ENCODE measurements around the gene CNGA2.

Gene CNGA2

DNA sequence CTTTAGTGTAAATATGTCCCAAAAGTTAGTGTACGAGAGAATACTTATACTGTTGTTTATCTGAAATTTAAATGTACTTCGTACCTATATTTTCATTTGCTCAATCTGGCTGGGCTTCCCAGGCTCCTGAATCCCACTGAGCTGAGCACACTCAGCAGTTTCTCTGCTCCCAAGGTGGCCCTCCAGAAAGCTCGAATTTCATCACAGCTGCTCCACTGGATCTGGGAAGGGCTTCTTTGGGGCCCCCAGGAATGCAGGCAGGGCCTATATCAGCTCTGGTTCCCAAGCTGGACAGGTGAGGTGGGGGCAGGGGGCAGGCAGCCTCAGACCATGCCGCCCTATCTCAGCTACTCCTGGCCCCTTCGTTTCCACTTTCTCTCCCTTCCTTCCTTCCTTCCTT, 20.2 kb upstream of the CNGA2 start:
- H2BK15ac ChIP-seq (ENCODE audit: low read length): no peak overlapping the region
- no peak overlapping the region for H4K91ac ChIP-seq (ENCODE audit: low read depth, low read length, poor library complexity)
- no peak overlapping the region for H3K4me2 ChIP-seq (ENCODE audit: insufficient read depth, low read length, poor library complexity, severe bottlenecking)
- H3K4me3 ChIP-seq (ENCODE audit: low read length in 2 of 2): no peak overlapping the region
- no CpG with 5 or more reads among the region's 5 CpGs for WGBS, 2 donors (ENCODE audit: extremely low coverage in 2 of 2, insufficient read length in 2 of 2, insufficient replicate concordance in 1 of 2)
- no peak overlapping the region for H3K27ac ChIP-seq (replicated peaks; ENCODE audit: low read length)
- H2BK5ac ChIP-seq (ENCODE audit: low read length): no peak overlapping the region
- H4K8ac ChIP-seq (ENCODE audit: low read depth, low read length): no peak overlapping the region
- DNase-seq (ENCODE audit: low spot score): no peak
- H2AK5ac ChIP-seq (ENCODE audit: low read depth, low read length): no peak overlapping the region
- no peaks in the 10 kb centered on the region for H3K9me3 ChIP-seq (replicated peaks in 1 of 2; ENCODE audit: control insufficient read depth in 2 of 2, insufficient read depth in 1 of 2, low read depth in 1 of 2, low read length in 2 of 2)
- no peaks in the 10 kb centered on the region for H3K4me1 ChIP-seq (ENCODE audit: control insufficient read depth in 2 of 2, insufficient read depth in 1 of 2, low read depth in 1 of 2, low read length in 2 of 2)
- H3K27me3 ChIP-seq (ENCODE audit: control insufficient read depth in 3 of 3, insufficient read depth in 3 of 3, low read depth in 1 of 3, low read length in 3 of 3): peaks cover 0 to 14% (median 0%) of the 10 kb centered on the region in 3 experiments
- H3K4ac ChIP-seq (ENCODE audit: low read length): no peak overlapping the region
- no peaks in the 10 kb centered on the region for H3K79me1 ChIP-seq (ENCODE audit: low read depth, low read length)
- H3K23ac ChIP-seq (ENCODE audit: low read depth, low read length, poor library complexity): no peak overlapping the region
- H2AFZ ChIP-seq (ENCODE audit: low read length): no peak overlapping the region
- no peak overlapping the region for H2BK120ac ChIP-seq (ENCODE audit: low read depth, low read length)
- H3K9ac ChIP-seq (ENCODE audit: low read depth, low read length, poor library complexity): no peak overlapping the region
- no peak overlapping the region for H3K14ac ChIP-seq (ENCODE audit: low read length)
- H3K18ac ChIP-seq (ENCODE audit: low read length): no peak overlapping the region
- H2BK12ac ChIP-seq (ENCODE audit: low read length): no peak overlapping the region
- no peaks in the 10 kb centered on the region for H3K36me3 ChIP-seq (replicated peaks in 1 of 2; ENCODE audit: control insufficient read depth in 2 of 2, insufficient read depth in 2 of 2, low read length in 2 of 2)

- H3K79me1 ChIP-seq (ENCODE audit: low read depth, low read length): no peaks in the 10 kb centered on the region
- H3K14ac ChIP-seq (ENCODE audit: low read length): no peak within 1 kb of the TSS
- no peak within 1 kb of the TSS for H2BK15ac ChIP-seq (ENCODE audit: low read length)
- H2BK120ac ChIP-seq (ENCODE audit: low read depth, low read length): no peak within 1 kb of the TSS
- H3K23ac ChIP-seq (ENCODE audit: low read depth, low read length, poor library complexity): no peak within 1 kb of the TSS
- no peak within 1 kb of the TSS for H2BK12ac ChIP-seq (ENCODE audit: low read length)
- H4K8ac ChIP-seq (ENCODE audit: low read depth, low read length): no peak within 1 kb of the TSS
- no peak within 1 kb of the TSS for H2AK5ac ChIP-seq (ENCODE audit: low read depth, low read length)
- H3K4me3 ChIP-seq (ENCODE audit: low read length in 2 of 2): no peak within 1 kb of the TSS
- no peak for DNase-seq (ENCODE audit: low spot score)
- no peak within 1 kb of the TSS for H4K91ac ChIP-seq (ENCODE audit: low read depth, low read length, poor library complexity)
- H3K4me1 ChIP-seq (ENCODE audit: control insufficient read depth in 2 of 2, insufficient read depth in 1 of 2, low read depth in 1 of 2, low read length in 2 of 2): no peaks in the 10 kb centered on the region
- H3K18ac ChIP-seq (ENCODE audit: low read length): no peak within 1 kb of the TSS
- no peaks in the 10 kb centered on the region for H3K36me3 ChIP-seq (replicated peaks in 1 of 2; ENCODE audit: control insufficient read depth in 2 of 2, insufficient read depth in 2 of 2, low read length in 2 of 2)
- no CpG with 5 or more reads among the region's 3 CpGs for WGBS, 2 donors (ENCODE audit: extremely low coverage in 2 of 2, insufficient read length in 2 of 2, insufficient replicate concordance in 1 of 2)
- no peak within 1 kb of the TSS for H3K27ac ChIP-seq (replicated peaks; ENCODE audit: low read length)
- H3K4ac ChIP-seq (ENCODE audit: low read length): no peak within 1 kb of the TSS
- peaks cover 0 to 7% (median 0%) of the 10 kb centered on the region in 3 experiments for H3K27me3 ChIP-seq (ENCODE audit: control insufficient read depth in 3 of 3, insufficient read depth in 3 of 3, low read depth in 1 of 3, low read length in 3 of 3)
- no peak within 1 kb of the TSS for H2BK5ac ChIP-seq (ENCODE audit: low read length)
- H3K9ac ChIP-seq (ENCODE audit: low read depth, low read length, poor library complexity): no peak within 1 kb of the TSS
- no peak within 1 kb of the TSS for H2AFZ ChIP-seq (ENCODE audit: low read length)
- no peaks in the 10 kb centered on the region for H3K9me3 ChIP-seq (replicated peaks in 1 of 2; ENCODE audit: control insufficient read depth in 2 of 2, insufficient read depth in 1 of 2, low read depth in 1 of 2, low read length in 2 of 2)
- H3K4me2 ChIP-seq (ENCODE audit: insufficient read depth, low read length, poor library complexity, severe bottlenecking): no peak within 1 kb of the TSS
These were observed 18.8 kb upstream of the CNGA2 start, which contains the start of gene FATE1 for GRCh38 chrX:151715752-151716151. Gene FATE1, plus strand, starts transcription at chrX:151716035. Its CDS starts 85 bp downstream, at chrX:151716120.

- no CpG with 5 or more reads among the region's 24 CpGs for WGBS, 2 donors (ENCODE audit: extremely low coverage in 2 of 2, insufficient read length in 2 of 2, insufficient replicate concordance in 1 of 2)
- H3K27me3 ChIP-seq (ENCODE audit: control insufficient read depth in 3 of 3, insufficient read depth in 3 of 3, low read depth in 1 of 3, low read length in 3 of 3): peaks cover 0 to 8% (median 0%) of the 10 kb centered on the region in 3 experiments
- H3K4me2 ChIP-seq (ENCODE audit: insufficient read depth, low read length, poor library complexity, severe bottlenecking): no peak overlapping the region
- no peaks in the 10 kb centered on the region for H3K36me3 ChIP-seq (replicated peaks in 1 of 2; ENCODE audit: control insufficient read depth in 2 of 2, insufficient read depth in 2 of 2, low read length in 2 of 2)
- H4K91ac ChIP-seq (ENCODE audit: low read depth, low read length, poor library complexity): no peak overlapping the region
- no peak overlapping the region for H2BK15ac ChIP-seq (ENCODE audit: low read length)
- H2AFZ ChIP-seq (ENCODE audit: low read length): no peak overlapping the region
- no peak overlapping the region for H3K9ac ChIP-seq (ENCODE audit: low read depth, low read length, poor library complexity)
- no peak overlapping the region for H2BK5ac ChIP-seq (ENCODE audit: low read length)
- H3K4me1 ChIP-seq (ENCODE audit: control insufficient read depth in 2 of 2, insufficient read depth in 1 of 2, low read depth in 1 of 2, low read length in 2 of 2): no peaks in the 10 kb centered on the region
- no peak overlapping the region for H3K4me3 ChIP-seq (ENCODE audit: low read length in 2 of 2)
- H3K9me3 ChIP-seq (replicated peaks in 1 of 2; ENCODE audit: control insufficient read depth in 2 of 2, insufficient read depth in 1 of 2, low read depth in 1 of 2, low read length in 2 of 2): no peaks in the 10 kb centered on the region
- no peak overlapping the region for H3K23ac ChIP-seq (ENCODE audit: low read depth, low read length, poor library complexity)
- no peak overlapping the region for H3K14ac ChIP-seq (ENCODE audit: low read length)
- no peak overlapping the region for H3K4ac ChIP-seq (ENCODE audit: low read length)
- H3K27ac ChIP-seq (replicated peaks; ENCODE audit: low read length): no peak overlapping the region
- no peak overlapping the region for H3K18ac ChIP-seq (ENCODE audit: low read length)
- no peak overlapping the region for H4K8ac ChIP-seq (ENCODE audit: low read depth, low read length)
- DNase-seq (ENCODE audit: low spot score): peak; percentile 27
- H2BK12ac ChIP-seq (ENCODE audit: low read length): no peak overlapping the region
- no peaks in the 10 kb centered on the region for H3K79me1 ChIP-seq (ENCODE audit: low read depth, low read length)
- no peak overlapping the region for H2AK5ac ChIP-seq (ENCODE audit: low read depth, low read length)
- no peak overlapping the region for H2BK120ac ChIP-seq (ENCODE audit: low read depth, low read length)
These were observed 12.2 kb upstream of the CNGA2 start for GRCh38 chrX:151722241-151722846.

DNA sequence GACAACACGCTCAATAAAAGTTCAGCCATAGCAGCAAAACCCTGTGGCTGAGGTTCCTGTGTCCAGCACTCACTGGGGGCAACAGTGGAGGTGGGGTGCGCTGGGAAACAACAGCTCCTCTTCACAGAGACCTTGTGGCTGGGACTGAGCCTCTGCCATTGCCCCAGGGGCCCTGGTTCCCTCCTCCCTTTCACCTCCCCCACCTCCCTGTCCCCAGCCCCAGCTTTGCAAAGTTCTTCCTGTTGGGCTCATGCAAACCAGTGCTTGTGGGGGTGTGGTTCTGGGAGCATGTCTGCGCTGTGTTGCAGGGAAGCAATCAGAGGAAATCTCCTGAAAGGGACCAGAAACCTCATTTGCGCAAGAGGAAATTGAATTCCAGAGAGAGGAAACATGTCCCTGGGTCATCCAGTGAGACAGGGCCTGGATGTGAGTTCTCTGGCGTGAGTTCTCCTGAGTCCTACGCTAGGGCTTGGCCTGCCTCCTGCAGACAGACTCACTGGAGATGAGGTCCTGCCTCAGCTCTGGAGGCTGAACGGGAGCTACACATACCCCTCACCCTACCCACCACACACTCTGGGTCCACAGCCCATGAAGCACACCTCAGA, 11.3 kb upstream of the CNGA2 start:
- H3K27ac ChIP-seq (replicated peaks; ENCODE audit: low read length): no peak overlapping the region
- H2BK15ac ChIP-seq (ENCODE audit: low read length): no peak overlapping the region
- no peaks in the 10 kb centered on the region for H3K9me3 ChIP-seq (replicated peaks in 1 of 2; ENCODE audit: control insufficient read depth in 2 of 2, insufficient read depth in 1 of 2, low read depth in 1 of 2, low read length in 2 of 2)
- no peaks in the 10 kb centered on the region for H3K79me1 ChIP-seq (ENCODE audit: low read depth, low read length)
- no peaks in the 10 kb centered on the region for H3K4me1 ChIP-seq (ENCODE audit: control insufficient read depth in 2 of 2, insufficient read depth in 1 of 2, low read depth in 1 of 2, low read length in 2 of 2)
- H2AFZ ChIP-seq (ENCODE audit: low read length): no peak overlapping the region
- DNase-seq (ENCODE audit: low spot score): no peak
- no peak overlapping the region for H4K8ac ChIP-seq (ENCODE audit: low read depth, low read length)
- no CpG with 5 or more reads among the region's 7 CpGs for WGBS, 2 donors (ENCODE audit: extremely low coverage in 2 of 2, insufficient read length in 2 of 2, insufficient replicate concordance in 1 of 2)
- H2BK120ac ChIP-seq (ENCODE audit: low read depth, low read length): no peak overlapping the region
- no peak overlapping the region for H2AK5ac ChIP-seq (ENCODE audit: low read depth, low read length)
- H3K27me3 ChIP-seq (ENCODE audit: control insufficient read depth in 3 of 3, insufficient read depth in 3 of 3, low read depth in 1 of 3, low read length in 3 of 3): peaks cover 0 to 8% (median 0%) of the 10 kb centered on the region in 3 experiments
- no peak overlapping the region for H2BK12ac ChIP-seq (ENCODE audit: low read length)
- no peak overlapping the region for H2BK5ac ChIP-seq (ENCODE audit: low read length)
- H3K18ac ChIP-seq (ENCODE audit: low read length): no peak overlapping the region
- H3K4ac ChIP-seq (ENCODE audit: low read length): no peak overlapping the region
- H3K36me3 ChIP-seq (replicated peaks in 1 of 2; ENCODE audit: control insufficient read depth in 2 of 2, insufficient read depth in 2 of 2, low read length in 2 of 2): no peaks in the 10 kb centered on the region
- no peak overlapping the region for H4K91ac ChIP-seq (ENCODE audit: low read depth, low read length, poor library complexity)
- H3K14ac ChIP-seq (ENCODE audit: low read length): no peak overlapping the region
- no peak overlapping the region for H3K4me2 ChIP-seq (ENCODE audit: insufficient read depth, low read length, poor library complexity, severe bottlenecking)
- H3K23ac ChIP-seq (ENCODE audit: low read depth, low read length, poor library complexity): no peak overlapping the region
- no peak overlapping the region for H3K9ac ChIP-seq (ENCODE audit: low read depth, low read length, poor library complexity)
- H3K4me3 ChIP-seq (ENCODE audit: low read length in 2 of 2): no peak overlapping the region

All from neuronal stem cell (in vitro differentiated cells).